GM20000 (cell line): ENCODE data around the gene VASN.

Experiments
- DNase-seq: peaks from one replicate; pipeline ENCODE4 v3.0.0; 2012; ENCODE audit warnings: low spot score
- TF ChIP-seq, protein P1 (sequence below): IDR thresholded peaks from 2 replicates; pipeline ENCODE4 v1.5.1; 2012; ENCODE audit warnings: mild to moderate bottlenecking, control low read depth; ENCODE audit errors: extremely low read depth, missing control alignments

VASN gene

DNA sequence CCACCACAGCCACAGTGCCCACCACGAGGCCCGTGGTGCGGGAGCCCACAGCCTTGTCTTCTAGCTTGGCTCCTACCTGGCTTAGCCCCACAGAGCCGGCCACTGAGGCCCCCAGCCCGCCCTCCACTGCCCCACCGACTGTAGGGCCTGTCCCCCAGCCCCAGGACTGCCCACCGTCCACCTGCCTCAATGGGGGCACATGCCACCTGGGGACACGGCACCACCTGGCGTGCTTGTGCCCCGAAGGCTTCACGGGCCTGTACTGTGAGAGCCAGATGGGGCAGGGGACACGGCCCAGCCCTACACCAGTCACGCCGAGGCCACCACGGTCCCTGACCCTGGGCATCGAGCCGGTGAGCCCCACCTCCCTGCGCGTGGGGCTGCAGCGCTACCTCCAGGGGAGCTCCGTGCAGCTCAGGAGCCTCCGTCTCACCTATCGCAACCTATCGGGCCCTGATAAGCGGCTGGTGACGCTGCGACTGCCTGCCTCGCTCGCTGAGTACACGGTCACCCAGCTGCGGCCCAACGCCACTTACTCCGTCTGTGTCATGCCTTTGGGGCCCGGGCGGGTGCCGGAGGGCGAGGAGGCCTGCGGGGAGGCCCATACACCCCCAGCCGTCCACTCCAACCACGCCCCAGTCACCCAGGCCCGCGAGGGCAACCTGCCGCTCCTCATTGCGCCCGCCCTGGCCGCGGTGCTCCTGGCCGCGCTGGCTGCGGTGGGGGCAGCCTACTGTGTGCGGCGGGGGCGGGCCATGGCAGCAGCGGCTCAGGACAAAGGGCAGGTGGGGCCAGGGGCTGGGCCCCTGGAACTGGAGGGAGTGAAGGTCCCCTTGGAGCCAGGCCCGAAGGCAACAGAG lies 10.5 kb downstream of the VASN start:
- no peak for DNase-seq
- TF ChIP-seq, protein P1, sequence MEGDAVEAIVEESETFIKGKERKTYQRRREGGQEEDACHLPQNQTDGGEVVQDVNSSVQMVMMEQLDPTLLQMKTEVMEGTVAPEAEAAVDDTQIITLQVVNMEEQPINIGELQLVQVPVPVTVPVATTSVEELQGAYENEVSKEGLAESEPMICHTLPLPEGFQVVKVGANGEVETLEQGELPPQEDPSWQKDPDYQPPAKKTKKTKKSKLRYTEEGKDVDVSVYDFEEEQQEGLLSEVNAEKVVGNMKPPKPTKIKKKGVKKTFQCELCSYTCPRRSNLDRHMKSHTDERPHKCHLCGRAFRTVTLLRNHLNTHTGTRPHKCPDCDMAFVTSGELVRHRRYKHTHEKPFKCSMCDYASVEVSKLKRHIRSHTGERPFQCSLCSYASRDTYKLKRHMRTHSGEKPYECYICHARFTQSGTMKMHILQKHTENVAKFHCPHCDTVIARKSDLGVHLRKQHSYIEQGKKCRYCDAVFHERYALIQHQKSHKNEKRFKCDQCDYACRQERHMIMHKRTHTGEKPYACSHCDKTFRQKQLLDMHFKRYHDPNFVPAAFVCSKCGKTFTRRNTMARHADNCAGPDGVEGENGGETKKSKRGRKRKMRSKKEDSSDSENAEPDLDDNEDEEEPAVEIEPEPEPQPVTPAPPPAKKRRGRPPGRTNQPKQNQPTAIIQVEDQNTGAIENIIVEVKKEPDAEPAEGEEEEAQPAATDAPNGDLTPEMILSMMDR = no peak

DNA sequence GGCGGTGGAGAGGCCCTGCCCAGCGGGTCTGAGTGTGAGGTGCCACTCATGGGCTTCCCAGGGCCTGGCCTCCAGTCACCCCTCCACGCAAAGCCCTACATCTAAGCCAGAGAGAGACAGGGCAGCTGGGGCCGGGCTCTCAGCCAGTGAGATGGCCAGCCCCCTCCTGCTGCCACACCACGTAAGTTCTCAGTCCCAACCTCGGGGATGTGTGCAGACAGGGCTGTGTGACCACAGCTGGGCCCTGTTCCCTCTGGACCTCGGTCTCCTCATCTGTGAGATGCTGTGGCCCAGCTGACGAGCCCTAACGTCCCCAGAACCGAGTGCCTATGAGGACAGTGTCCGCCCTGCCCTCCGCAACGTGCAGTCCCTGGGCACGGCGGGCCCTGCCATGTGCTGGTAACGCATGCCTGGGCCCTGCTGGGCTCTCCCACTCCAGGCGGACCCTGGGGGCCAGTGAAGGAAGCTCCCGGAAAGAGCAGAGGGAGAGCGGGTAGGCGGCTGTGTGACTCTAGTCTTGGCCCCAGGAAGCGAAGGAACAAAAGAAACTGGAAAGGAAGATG lies 11.2 kb downstream of the VASN start:
- no peak for DNase-seq
- TF ChIP-seq, protein P1 = no peak

DNA sequence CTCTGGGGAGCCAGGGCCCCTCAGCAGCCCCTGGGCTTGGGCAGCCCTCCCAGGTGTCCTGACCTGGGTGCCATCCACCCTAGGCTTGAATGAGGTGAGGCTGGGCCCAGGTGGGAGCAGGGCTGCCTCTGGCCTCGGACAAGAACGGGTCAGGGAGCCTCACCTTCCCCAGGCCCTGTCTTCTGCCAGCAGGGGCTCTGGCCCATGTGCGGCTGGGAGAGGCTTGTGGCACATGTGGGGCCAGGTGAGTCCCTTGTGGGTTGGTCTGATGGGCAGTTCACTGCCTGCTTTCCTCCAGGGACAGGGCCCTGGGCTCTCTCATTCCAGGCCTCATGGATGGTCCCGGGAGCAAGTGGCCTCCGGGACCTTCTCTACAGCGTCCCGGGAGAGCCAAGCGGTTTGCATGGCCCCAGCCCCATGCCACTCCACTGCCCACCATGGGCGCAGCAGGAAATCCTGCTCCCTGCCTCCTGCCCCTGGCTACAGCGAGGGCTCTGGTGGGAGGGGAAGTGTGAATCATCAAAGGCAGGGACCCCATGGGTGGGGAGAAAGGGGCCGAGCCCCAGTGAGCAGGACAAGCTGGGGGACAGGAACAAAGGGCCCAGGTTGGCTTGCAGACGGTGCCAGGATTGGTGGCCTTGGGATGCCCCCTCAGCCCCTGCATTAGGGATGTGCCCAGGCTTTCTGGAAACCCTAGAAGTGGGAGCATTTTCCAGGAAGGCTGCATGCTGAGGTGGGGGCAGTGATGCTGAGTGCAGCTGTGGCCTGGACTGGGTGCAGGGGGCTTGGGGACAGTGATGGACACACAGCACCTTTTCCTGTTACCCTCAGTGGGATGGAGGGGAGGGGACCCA lies 12.2 kb downstream of the VASN start:
- TF ChIP-seq, protein P1 = no peak
- no peak for DNase-seq

DNA sequence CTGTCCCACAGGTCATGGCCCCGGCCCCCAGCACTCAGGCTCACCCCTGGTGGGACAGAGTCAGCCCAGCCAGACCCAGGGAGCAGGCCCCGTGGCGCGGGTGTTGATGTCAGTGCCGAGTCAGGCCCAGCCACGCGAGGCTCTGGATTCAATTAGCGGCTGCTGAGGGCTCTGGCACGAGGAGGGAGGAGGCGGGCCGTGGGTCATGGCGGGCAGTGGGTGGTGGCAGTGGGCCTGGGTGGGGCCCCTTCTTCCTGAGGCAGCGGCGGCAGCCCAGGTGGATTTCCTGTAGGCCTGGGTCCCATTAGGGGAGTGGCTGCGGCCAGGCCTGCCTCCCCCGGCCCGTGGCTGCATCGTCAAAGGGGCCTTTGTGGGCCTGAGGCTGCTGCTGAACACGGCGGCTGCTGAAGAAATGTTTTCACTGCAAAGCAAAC lies 12.9 kb downstream of the VASN start:
- TF ChIP-seq, protein P1 = no peak
- DNase-seq = no peak

DNA sequence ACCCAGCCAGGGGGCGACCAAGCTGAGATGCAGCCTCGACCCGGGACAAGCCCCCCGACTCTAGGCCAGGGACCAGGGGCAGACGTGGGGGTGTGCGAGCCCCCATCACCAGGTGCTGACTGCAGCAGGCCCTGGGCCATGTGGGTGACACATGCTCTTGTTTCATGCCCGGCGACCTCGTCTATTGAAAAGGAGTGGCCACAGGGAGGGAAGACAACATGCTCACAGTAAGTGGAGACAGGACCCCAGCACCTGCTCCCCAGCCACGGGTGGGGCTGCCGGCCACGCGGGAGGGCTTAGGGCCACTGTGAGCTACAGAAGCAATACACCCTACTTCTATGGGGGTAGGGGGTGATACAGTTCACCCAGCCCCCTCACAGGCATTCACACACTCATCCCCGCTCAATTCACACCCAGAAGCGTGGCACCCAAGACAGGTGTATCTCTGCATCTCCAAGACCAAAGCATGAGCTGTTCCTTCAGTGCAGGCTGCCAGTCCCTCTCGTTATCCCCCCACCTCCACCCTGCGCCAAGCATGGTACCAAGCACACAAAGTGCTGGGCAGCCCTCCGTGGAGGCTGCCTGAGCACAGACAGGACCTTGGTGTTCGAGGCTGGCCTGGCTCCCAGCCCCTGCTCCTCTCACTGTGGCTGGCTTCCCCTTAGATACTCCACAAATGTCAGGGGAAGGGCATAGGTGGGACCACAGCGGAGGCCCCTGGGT lies 13.6 kb downstream of the VASN start:
- DNase-seq = no peak
- TF ChIP-seq, protein P1 = no peak

DNA sequence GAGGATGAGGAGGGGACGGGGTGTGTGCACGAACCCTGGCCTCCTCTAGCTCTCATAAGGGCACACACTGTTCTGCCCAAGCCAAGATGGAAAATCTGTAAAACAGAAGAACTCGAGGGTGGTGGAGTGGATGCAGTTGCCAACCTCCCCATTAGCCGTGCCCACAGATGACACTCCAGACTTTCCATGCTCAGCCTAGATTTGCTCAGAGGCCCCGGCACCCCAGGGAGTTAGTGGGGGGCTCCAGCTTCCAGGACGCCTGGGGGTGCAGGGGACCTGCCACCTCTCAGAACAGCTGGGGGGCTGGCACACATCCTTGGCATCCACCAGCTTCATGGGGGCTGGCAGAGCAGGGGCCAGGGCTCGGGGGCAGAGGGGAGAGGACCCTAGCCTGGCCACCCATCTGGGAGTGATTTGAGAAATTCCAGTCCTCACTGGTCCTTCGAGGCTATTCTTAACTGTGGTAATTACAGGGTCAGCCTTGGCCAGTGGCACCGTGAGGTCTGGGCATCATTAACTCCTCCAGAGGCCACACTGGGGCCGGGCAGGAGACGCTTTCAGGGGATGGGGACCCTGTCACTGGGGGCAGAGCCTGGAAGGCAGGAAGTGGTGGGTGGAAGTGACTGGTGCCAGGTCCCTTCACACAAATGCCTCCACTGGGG lies 14.3 kb downstream of the VASN start:
- DNase-seq = no peak
- TF ChIP-seq, protein P1 = no peak
